GM18520 (cell line): ENCODE results near the gene RBM8A.
"Not testable (repeated sequence)": the region's sequence is repeated elsewhere in the genome, so short reads cannot be mapped to it uniquely, and the experiment has no call there.

Experiments used
- ATAC-seq: cut with Tn5 transposase; IDR thresholded peaks from one replicate; pipeline ENCODE4 v1.9.1; 2021; ENCODE audit not compliant: unreplicated experiment

The RBM8A gene

GRCh38 chr1:145956781-145957442 is 29.6 kb upstream of the RBM8A start:
- no peak for ATAC-seq

- ATAC-seq: no peak
Observed at GRCh38 chr1:145956361-145956760, 29.1 kb upstream of the RBM8A start.

DNA sequence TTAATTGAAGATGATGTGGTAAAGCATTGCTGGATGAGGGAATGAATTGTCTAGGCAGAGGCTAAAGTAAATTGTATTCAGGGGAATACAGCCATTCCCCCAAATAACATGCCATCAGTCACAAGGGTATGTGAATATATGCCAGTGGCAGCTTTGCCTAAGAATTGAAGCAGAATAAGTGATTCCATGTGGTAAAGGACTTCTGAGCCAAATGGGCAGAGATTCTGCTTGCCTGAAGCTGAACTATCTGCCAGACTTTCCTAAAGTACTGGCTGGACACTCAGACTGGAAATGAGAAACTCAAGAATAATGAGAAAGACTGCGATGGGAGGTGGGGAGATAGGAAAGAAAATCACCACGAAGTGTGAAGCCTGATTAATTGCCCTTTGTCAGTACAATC is 28.2 kb upstream of the RBM8A start:
- no peak for ATAC-seq

GRCh38 chr1:145953861-145954260 is 26.6 kb upstream of the RBM8A start:
- ATAC-seq: no peak

DNA sequence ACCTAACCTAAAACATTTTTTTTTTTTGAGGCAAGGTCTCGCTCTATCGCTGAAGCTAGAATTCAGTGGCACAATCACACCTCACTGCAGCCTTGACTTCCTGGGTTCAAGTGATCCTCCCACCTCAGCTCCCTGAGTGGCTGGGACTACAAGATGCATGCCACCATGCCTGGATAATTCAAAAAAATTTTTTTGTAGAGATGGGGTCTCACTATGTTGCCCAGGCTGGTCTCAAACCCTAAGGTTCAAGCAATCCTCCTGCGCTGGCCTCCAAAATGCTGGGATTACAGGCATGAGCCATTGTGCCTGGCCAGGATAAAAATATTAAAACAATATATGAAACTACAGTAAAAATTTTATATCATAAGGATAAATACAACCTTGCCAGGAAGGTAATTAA is 25.6 kb upstream of the RBM8A start:
- no peak for ATAC-seq

- no peak for ATAC-seq
Observed at GRCh38 chr1:145951526-145951925, 24.2 kb upstream of the RBM8A start.

DNA sequence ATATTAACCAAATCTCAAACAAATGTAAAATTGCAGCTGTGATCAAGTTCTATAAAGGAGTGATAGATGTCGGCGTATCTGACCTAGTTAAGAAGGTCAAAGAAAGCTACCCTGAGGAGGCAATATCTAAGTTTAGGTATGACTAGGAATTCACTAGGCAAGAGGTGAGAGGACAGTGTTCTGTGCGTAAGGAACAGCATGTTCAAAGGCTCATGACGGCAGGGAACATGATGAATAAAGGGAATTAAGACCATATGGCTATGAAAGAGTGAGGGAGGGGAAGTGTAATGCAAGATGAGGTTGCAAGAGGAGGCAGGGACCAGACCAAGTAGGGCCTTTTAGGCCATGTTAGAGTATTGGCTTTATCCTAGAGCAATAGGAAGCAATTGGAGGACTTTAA is 21.9 kb upstream of the RBM8A start:
- ATAC-seq: no peak

DNA sequence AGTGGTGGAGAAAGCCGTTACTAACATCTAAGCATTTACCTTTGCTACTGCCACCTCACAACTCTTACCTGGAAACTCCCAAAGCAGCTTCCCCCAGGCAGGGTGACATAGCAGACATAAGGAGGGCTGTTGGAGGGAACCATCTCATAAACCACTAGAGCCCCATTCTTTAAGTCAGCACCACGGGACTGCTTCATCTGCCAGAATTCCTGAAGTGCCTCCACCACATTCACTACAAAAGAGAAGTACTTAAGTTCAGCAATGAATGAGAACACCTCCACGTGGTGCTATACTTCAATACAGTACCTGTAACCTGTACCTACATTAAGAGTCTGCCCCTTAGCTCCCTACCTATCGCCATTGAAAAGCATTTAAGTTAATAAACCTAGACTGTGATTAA is 20.3 kb upstream of the RBM8A start:
- no peak for ATAC-seq

- ATAC-seq: no peak
Observed at GRCh38 chr1:145946477-145946986, 19.2 kb upstream of the RBM8A start.

GRCh38 chr1:145944532-145944931 is 17.2 kb upstream of the RBM8A start:
- ATAC-seq: no peak

- no peak for ATAC-seq
Observed at GRCh38 chr1:145942871-145943270, 15.6 kb upstream of the RBM8A start.

- no peak for ATAC-seq
Observed at GRCh38 chr1:145942405-145942804, 15.1 kb upstream of the RBM8A start.

- ATAC-seq: no peak
Observed at GRCh38 chr1:145937436-145937835, 10.2 kb upstream of the RBM8A start.

DNA sequence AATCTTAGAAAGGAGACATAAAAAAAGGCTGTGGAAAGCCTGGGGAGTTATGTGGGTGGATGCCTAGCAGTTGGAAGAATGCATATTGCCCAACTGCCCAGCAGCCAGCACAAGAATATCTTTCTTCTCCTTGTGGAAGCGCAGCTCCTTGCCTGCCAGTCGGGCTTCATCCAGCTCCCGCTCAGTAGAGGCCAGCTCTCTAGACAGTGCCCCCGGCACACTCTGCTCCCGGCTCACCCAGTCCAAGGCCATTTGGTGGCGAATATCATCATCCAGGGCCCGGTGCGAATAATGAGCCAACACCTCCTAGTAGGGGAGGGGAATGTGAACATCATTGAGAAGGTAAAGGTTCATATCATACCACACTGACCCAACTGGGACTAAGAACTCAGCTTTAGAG is 9.0 kb upstream of the RBM8A start:
- ATAC-seq: no peak

DNA sequence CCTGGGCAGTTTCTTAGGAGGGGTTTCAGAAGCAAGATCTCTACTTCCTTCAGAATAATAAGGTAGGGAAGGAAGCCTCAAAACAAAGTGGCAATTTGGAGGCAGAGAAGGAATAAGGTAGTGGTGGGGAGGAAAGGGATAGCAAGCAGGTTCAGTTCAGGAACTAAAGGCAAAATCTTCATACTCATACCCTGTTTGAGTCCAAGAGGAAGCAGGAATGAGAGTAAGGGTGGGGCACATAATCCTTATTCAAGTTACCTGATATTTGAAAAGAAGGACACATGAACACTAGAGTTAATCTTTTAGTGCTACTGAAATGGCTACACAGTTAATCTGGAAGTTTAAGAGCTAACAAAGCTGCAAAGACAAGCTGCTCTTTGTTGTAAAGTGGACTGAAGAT is 8.4 kb upstream of the RBM8A start:
- no peak for ATAC-seq

- not testable (repeated sequence) for ATAC-seq
Observed at GRCh38 chr1:145932522-145933009, 5.3 kb upstream of the RBM8A start.

DNA sequence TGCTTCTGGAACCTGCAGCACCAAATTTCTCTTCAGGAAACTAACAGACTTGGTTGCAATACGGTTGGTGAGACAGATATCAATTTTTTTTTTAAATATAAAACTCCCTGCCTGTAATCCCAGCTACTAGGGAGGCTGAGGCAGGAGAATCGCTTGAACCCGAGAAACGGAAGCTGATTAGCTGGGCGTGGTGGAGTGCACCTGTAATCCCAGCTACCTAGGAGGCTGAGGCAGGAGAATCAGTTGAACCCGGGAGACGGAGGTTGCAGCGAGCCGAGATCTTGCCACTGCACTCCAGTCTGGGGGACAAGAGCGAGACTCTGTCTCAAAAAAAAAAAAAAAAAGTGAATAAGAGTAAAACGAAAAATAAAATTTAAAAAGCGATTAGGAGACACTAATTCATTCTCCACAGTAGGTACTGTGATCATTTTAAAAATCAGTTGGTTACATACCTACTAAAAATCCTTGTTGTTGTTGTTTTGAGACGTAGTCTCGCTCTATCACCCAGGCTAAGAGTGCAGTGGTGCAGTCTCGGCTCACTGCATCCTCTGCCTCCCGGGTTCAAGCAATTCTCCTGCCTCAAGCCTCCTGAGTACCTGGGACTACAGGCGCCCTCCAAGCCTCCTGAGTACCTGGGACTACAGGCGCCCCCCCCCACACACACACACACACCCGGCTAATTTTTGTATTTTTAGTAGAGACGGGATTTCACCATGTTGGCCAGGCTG is 796 bp upstream of the RBM8A start:
- no peak for ATAC-seq

DNA sequence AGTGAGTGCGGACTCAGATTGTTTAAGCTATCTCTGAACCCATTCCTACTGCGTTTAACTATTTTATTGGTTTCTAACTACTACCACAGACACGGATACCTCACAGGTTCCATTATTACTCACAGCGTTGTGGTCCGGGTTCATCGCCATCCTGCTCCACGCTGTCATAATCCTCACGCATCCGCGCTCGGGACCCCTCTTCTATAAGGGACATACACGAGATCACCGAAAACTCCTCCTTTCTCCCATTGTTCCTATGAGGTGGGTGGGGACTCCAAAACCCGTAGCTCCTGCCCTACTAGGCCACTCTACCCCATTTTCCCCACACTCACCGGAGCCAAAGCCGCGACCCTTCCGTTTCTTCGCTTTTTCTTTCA is 610 bp downstream of the RBM8A start:
- no peak for ATAC-seq

DNA sequence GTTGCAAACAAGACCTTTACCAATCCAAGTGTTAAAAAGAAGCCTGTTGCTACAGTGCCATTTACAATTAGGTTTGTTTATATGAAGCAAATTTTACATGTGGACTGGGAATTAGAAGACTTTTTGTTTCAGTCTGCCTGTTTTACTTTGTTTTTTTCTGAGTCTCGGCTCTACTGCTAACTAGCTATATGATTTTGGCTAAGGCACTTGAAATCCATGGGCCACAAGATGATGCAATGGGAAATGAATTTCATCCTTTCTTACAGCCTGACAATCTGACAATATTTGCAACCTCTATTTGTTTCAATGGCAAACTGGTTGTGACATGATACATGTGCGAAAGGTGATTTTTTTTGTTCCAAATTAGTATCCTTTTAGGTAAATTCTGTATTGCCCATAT is 5.0 kb downstream of the RBM8A start:
- ATAC-seq: no peak

DNA sequence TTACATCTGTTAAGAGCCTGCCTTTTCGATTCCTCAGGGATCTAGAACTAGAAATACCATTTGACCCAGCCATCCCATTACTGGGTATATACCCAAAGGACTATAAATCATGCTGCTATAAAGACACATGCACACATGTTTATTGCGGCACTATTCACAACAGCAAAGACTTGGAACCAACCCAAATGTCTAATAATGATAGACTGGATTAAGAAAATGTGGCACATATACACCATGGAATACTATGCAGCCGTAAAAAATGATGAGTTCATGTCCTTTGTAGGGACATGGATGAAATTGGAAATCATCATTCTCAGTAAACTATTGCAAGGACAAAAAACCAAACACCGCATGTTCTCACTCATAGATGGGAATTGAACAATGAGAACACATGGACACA is 7.0 kb downstream of the RBM8A start:
- ATAC-seq: not testable (repeated sequence)

GRCh38 chr1:145918992-145919939 is 8.0 kb downstream of the RBM8A start:
- ATAC-seq: peak; percentile 68
